Measurements from ENCODE around the gene CFAP410.
"Not testable (repeated sequence)": the region's sequence is repeated elsewhere in the genome, so short reads cannot be mapped to it uniquely, and the experiment has no call there.

CFAP410 gene

GRCh38 chr21:44304011-44304616 is 35.1 kb downstream of the CFAP410 start:
- no peak for TF ChIP-seq GLIS3 (CRISPR knock-in tag; IDR thresholded peaks at IDR 0.05)
- TF ChIP-seq SNAI2 (CRISPR knock-in tag; IDR thresholded peaks at IDR 0.05), result no peak
- no peak for TF ChIP-seq RARB (CRISPR knock-in tag; IDR thresholded peaks at IDR 0.05)
- TF ChIP-seq ESRRG (CRISPR knock-in tag; IDR thresholded peaks at IDR 0.05), result no peak
- TF ChIP-seq, protein P1, sequence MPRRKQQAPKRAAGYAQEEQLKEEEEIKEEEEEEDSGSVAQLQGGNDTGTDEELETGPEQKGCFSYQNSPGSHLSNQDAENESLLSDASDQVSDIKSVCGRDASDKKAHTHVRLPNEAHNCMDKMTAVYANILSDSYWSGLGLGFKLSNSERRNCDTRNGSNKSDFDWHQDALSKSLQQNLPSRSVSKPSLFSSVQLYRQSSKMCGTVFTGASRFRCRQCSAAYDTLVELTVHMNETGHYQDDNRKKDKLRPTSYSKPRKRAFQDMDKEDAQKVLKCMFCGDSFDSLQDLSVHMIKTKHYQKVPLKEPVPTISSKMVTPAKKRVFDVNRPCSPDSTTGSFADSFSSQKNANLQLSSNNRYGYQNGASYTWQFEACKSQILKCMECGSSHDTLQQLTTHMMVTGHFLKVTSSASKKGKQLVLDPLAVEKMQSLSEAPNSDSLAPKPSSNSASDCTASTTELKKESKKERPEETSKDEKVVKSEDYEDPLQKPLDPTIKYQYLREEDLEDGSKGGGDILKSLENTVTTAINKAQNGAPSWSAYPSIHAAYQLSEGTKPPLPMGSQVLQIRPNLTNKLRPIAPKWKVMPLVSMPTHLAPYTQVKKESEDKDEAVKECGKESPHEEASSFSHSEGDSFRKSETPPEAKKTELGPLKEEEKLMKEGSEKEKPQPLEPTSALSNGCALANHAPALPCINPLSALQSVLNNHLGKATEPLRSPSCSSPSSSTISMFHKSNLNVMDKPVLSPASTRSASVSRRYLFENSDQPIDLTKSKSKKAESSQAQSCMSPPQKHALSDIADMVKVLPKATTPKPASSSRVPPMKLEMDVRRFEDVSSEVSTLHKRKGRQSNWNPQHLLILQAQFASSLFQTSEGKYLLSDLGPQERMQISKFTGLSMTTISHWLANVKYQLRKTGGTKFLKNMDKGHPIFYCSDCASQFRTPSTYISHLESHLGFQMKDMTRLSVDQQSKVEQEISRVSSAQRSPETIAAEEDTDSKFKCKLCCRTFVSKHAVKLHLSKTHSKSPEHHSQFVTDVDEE (CRISPR knock-in tag; IDR thresholded peaks at IDR 0.05), result no peak
- no peak for TF ChIP-seq OSR1 (CRISPR knock-in tag; IDR thresholded peaks at IDR 0.05)
- TF ChIP-seq BACH2 (CRISPR knock-in tag; IDR thresholded peaks at IDR 0.05; ENCODE audit: borderline replicate concordance), result no peak
- no peak for TF ChIP-seq ZNF8 (CRISPR knock-in tag; IDR thresholded peaks at IDR 0.05)
- no peak for TF ChIP-seq TOX (CRISPR knock-in tag; IDR thresholded peaks at IDR 0.05; ENCODE audit: borderline replicate concordance)
- no peak for TF ChIP-seq TCF4 (CRISPR knock-in tag; IDR thresholded peaks at IDR 0.05; ENCODE audit: borderline replicate concordance)
- ATAC-seq, result no peak

DNA sequence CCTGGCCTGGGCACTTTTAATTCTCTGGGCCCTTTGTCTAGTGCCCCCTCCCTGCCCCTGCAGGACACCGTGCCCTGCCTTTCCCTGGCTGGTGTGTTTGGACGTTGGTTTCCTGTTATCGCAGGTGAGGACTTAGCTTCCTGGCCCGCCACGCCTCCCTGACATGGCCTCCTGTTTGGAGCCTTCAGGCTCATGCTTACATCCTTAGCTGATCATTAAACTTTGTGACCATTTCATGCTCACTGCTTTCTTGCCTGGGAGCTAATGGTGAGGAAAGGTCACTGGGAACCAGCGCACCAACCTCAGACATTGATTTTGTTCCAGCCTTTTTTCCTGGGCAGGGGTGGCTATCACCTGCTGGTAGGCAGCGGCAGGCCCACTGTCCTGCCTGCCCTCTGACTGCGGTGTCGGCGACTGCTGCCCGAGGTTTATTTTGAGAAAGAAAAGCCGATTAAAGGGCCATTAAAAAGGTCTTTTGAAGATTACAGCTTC is 35.7 kb downstream of the CFAP410 start:
- TF ChIP-seq TOX (CRISPR knock-in tag; IDR thresholded peaks at IDR 0.05; ENCODE audit: borderline replicate concordance), result no peak
- TF ChIP-seq TCF4 (CRISPR knock-in tag; IDR thresholded peaks at IDR 0.05; ENCODE audit: borderline replicate concordance), result no peak
- TF ChIP-seq ZC3H10 (CRISPR knock-in tag; IDR thresholded peaks at IDR 0.05), result no peak
- no peak for TF ChIP-seq ARNTL (CRISPR knock-in tag; IDR thresholded peaks at IDR 0.05; ENCODE audit: borderline replicate concordance, low read depth)
- no peak for TF ChIP-seq CSDC2 (CRISPR knock-in tag; IDR thresholded peaks at IDR 0.05)
- no peak for TF ChIP-seq ISL1 (CRISPR knock-in tag; IDR thresholded peaks at IDR 0.05)
- no peak for TF ChIP-seq GLIS3 (CRISPR knock-in tag; IDR thresholded peaks at IDR 0.05)
- TF ChIP-seq RARB (CRISPR knock-in tag; IDR thresholded peaks at IDR 0.05), result no peak
- no peak for TF ChIP-seq ESRRG (CRISPR knock-in tag; IDR thresholded peaks at IDR 0.05)
- TF ChIP-seq, protein P2, sequence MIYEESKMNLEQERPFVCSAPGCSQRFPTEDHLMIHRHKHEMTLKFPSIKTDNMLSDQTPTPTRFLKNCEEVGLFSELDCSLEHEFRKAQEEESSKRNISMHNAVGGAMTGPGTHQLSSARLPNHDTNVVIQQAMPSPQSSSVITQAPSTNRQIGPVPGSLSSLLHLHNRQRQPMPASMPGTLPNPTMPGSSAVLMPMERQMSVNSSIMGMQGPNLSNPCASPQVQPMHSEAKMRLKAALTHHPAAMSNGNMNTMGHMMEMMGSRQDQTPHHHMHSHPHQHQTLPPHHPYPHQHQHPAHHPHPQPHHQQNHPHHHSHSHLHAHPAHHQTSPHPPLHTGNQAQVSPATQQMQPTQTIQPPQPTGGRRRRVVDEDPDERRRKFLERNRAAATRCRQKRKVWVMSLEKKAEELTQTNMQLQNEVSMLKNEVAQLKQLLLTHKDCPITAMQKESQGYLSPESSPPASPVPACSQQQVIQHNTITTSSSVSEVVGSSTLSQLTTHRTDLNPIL (CRISPR knock-in tag; IDR thresholded peaks at IDR 0.05; ENCODE audit: low read depth), result no peak
- no peak for TF ChIP-seq CSRNP3 (CRISPR knock-in tag; IDR thresholded peaks at IDR 0.05)
- no peak for TF ChIP-seq ZNF70 (CRISPR knock-in tag; IDR thresholded peaks at IDR 0.05)
- TF ChIP-seq, protein P3, sequence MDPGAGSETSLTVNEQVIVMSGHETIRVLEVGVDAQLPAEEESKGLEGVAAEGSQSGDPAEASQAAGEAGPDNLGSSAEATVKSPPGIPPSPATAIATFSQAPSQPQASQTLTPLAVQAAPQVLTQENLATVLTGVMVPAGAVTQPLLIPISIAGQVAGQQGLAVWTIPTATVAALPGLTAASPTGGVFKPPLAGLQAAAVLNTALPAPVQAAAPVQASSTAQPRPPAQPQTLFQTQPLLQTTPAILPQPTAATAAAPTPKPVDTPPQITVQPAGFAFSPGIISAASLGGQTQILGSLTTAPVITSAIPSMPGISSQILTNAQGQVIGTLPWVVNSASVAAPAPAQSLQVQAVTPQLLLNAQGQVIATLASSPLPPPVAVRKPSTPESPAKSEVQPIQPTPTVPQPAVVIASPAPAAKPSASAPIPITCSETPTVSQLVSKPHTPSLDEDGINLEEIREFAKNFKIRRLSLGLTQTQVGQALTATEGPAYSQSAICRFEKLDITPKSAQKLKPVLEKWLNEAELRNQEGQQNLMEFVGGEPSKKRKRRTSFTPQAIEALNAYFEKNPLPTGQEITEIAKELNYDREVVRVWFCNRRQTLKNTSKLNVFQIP (CRISPR knock-in tag; IDR thresholded peaks at IDR 0.05; ENCODE audit: borderline replicate concordance, low read depth), result no peak
- ATAC-seq, result no peak

DNA sequence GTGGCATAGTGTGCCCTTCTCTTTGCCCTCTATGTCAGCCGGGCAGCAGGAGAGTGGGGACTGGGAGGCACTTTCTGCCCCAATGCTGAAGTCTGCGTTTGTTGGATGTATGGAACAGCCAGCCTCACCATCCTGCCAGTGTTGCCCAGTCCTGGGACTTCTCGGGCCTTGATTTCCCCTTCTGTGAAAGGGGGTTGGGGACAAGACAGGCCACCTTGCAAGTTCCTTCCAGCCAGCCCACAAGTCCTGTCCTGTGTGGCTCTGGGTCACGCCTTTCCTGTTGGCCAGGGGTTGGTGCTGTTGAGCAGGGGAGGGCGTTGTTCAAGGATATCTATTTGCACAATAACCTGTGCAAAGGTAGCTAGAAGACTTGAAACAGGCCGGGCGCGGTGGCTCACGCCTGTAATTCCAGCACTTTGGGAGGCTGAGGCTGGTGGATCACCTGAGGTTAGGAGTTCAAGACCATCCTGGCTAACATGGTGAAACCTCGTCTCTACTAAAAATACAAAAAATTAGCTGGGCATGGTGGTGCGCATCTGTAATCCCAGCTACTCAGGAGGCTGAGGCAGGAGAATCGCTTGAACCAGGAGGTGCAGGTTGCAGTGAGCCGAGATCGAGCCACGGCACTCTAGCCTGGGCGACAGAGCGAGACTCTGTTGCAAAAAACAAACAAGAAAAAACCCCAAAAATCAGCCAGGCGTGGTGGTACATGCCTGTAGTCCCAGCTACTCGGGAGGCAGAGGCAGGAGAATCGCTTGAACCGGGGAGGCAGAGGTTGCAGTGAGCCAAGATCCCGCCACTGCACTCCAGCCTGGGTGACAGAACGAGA is 36.4 kb downstream of the CFAP410 start:
- ATAC-seq, result not testable (repeated sequence)

DNA sequence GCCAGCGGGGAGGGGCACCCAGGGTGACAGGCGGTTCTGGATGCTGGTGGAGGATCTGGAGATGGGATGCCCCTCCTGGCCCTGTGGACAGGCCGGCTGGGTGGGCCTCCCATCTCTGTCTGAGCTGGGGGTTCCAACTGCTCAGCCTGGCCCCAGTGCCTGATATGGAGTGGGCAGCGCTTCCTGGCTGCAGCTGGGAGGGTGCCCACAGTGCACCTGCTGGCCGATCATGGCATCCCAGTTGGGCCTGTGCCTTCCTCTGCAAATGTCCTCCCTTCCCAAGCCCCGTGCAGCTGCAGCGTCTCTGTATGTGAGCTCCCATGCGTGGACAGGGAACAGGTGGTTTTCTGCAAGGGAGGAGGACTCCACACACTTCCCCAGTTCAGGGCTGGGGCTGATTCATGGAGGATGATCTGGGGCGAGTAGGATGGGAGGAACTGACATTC is 37.2 kb downstream of the CFAP410 start:
- ATAC-seq, result no peak
- TF ChIP-seq TCF4 (CRISPR knock-in tag; IDR thresholded peaks at IDR 0.05; ENCODE audit: borderline replicate concordance) (no peak), TOX (CRISPR knock-in tag; IDR thresholded peaks at IDR 0.05; ENCODE audit: borderline replicate concordance) (no peak), OSR1 (CRISPR knock-in tag; IDR thresholded peaks at IDR 0.05) (no peak), ZNF70 (CRISPR knock-in tag; IDR thresholded peaks at IDR 0.05) (no peak), SNAI2 (CRISPR knock-in tag; IDR thresholded peaks at IDR 0.05) (no peak), BACH2 (CRISPR knock-in tag; IDR thresholded peaks at IDR 0.05; ENCODE audit: borderline replicate concordance) (no peak), ZC3H10 (CRISPR knock-in tag; IDR thresholded peaks at IDR 0.05) (no peak), ZFP3 (CRISPR knock-in tag; IDR thresholded peaks at IDR 0.05) (no peak), RARB (CRISPR knock-in tag; IDR thresholded peaks at IDR 0.05) (no peak), GLIS3 (CRISPR knock-in tag; IDR thresholded peaks at IDR 0.05) (no peak), ZNF565 (CRISPR knock-in tag; conservative IDR thresholded peaks at IDR 0.05; ENCODE audit: low read depth) (no peak), CSDC2 (CRISPR knock-in tag; IDR thresholded peaks at IDR 0.05) (no peak), PATZ1 (CRISPR knock-in tag; IDR thresholded peaks at IDR 0.05; ENCODE audit: borderline replicate concordance) (no peak), ZFP30 (CRISPR knock-in tag; IDR thresholded peaks at IDR 0.05) (no peak), ARNTL (CRISPR knock-in tag; IDR thresholded peaks at IDR 0.05; ENCODE audit: borderline replicate concordance, low read depth) (no peak), ESRRG (CRISPR knock-in tag; IDR thresholded peaks at IDR 0.05) (no peak)
- TF ChIP-seq, protein P2 (CRISPR knock-in tag; IDR thresholded peaks at IDR 0.05; ENCODE audit: low read depth), result no peak
